GM19468 (cell line): ENCODE data around the gene PCCA.
"Not testable (repeated sequence)": the region's sequence is repeated elsewhere in the genome, so short reads cannot be mapped to it uniquely, and the experiment has no call there.

Experiments
- ATAC-seq: cut with Tn5 transposase; IDR thresholded peaks from one replicate; pipeline ENCODE4 v1.9.1; 2021; ENCODE audit warnings: mild to moderate bottlenecking, moderate library complexity, moderate number of reproducible peaks; ENCODE audit not compliant: unreplicated experiment; ENCODE audit errors: extremely low read depth

The PCCA gene

GRCh38 chr13:100545684-100546061 lies 456.8 kb downstream of the PCCA start:
- ATAC-seq, result no peak

DNA sequence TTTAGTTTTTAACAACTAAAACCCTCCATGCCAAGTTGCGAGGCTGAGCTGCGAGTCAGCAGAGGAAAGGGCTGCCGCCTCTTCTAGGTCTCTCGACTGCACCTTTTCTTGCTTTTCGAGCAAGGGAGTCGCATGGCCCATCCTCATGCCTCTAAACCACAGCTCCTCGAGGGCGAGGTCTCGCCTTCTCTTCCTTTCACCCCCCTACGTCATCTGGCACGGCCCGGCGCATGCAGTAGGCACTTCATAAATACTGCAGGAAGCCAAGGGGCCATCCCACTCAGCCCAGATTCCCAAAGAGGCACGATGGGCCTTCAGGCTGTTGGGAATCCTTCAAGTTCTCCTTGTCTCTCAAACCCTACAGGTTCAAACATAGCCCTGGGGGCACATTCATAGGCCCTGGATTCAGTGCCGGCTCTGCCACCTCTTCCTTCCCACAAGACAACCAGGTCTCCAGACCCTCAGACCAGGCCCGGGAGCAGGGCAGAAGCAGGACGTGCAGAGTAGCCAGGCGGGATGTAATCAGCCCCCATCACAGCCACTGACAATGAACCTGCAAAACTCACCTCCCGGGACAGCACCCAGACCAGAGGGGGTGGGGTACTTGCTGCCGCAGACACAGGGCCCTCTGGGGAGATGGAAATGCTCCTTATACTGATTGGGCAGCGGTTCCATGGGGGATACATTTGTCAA lies 458.0 kb downstream of the PCCA start:
- ATAC-seq, result no peak

DNA sequence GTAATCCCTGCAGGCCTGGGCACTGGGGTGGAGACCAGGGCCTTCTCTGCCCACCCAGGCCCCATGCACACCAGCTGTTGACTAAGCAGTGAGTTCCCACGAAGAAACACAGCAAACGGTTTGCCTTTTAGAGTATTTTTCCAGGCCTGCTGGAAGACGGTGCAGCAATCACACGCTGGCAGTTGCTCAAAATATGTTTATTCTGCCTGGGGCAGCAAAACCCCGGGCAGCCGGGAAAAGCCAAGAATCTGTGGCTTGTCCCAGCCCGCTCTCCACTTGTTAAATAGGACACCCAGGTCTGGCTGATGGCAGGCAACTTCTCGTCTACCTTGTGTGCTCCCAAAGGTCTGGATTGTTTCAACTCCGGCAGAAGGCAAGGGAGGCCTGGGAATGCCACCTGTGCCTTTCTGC lies 458.9 kb downstream of the PCCA start:
- ATAC-seq, result no peak

DNA sequence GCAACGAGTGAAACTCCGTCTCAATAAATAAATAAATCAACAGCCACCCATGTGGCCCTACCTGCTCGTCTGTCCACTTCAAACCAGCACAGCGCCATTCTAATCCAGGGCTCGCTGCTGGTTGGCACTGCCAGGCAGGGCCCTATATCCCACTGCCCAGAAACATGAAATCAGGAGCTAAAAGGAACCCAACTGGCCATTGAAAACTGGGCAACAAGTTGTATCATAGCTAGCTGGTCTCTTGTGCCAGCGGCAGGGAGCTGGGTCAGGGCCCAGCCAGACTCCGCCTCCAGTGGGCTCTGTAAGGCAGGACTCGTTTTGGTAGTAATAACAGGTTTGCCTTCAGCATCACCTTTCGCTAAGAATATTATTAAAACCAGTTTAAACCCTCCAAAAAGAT lies 460.4 kb downstream of the PCCA start:
- ATAC-seq, result no peak

DNA sequence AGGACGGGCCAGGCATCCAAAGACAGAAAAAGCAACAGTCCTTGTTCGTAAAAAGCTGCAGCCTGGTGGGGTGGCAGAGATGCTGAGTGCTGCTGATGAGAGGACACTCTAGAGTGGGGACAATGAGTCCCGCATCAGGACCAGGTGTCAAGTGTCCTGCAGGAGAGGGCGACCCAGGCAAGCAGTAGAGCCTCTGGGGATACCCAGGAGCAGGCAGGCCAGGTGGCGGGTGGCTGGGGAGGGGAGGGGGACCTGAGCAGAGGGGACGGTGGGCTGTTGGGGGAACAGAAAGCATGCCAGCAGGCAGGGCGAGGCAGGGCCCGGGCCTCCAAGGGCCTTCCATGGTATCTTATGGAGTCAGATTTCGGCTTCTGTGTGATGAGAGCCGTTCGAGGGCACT lies 463.9 kb downstream of the PCCA start:
- no peak for ATAC-seq

DNA sequence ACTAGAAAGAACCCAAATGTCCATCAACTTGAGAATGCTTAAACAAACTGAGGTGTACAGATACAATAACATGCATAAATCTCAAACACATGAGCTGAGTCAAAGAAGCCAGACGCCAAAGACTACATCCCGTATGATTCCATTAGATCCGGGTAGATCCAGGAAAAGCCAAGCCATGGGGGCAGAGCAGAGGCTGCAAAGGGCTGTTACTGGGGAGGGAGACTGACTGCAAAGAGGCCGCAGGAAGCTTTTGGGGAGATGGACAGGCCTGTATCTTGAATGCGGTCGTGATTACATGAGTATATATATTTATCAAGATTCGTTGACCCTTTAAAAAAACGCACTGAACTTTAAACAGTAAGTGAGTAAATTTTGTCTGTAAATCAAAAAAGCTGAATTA lies 471.0 kb downstream of the PCCA start:
- no peak for ATAC-seq

DNA sequence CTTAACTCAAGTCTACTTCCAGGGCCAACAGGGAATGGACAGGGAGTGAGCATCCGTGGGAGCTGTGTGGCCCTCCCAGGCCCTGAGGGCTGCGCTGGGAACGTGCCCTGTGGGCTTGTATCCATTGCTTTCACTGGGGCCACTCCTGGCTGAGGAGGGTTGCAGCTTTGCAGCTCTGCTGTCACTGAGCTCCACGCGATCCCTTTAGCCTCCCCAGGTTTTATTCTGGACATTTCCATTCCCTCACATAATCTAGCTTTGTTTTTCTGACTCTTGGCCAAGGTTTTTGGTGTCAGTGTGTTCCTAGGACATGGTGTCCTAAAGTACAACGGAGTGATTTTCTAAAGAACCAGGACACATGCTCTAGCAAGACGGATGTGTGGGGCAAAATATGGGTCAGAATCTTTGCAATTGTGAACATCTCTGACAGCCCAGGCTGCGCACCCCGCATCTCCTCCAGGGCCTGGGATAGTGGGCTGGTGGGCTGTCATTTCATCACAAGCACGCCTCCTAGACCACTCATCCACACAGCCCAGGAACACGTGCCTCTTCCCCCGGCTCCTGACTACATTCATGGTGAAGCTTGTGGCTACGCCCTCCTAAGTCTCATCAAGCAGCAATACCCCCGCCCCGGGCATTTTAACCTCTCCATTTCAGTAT lies 471.7 kb downstream of the PCCA start:
- no peak for ATAC-seq

- no peak for ATAC-seq
These were observed 472.2 kb downstream of the PCCA start for GRCh38 chr13:100561158-100561499.

DNA sequence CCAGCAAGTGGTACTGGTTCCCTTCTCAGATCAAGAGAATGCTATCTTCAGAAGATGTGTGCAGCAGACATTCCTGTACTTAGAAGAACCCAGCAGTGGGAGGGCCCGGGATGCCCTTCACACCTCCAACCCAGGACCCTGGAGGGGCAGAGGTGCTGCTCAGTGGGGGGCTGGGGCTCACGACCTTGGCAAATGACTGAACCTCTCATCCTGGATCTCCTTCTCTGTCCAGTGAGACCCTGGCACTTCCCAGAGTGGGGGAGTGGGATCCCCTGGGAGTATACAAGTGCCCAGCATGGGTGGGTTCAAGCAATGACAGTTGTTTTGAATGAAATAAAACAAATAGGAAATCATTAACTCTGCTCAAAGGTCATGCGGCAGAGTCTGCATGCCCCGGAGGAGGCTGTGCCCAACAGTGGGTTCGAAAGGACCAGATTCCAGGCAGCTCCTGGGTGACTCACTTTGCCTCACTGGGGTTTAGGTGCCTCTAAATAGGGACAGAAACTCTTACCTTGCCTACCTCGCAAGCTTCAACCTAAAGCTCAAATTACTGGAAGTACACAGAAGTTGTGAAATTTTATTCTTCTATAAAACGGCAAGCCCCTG lies 472.8 kb downstream of the PCCA start:
- no peak for ATAC-seq

- no peak for ATAC-seq
These were observed 474.9 kb downstream of the PCCA start for GRCh38 chr13:100563779-100564178.

- ATAC-seq, result no peak
These were observed 475.7 kb downstream of the PCCA start for GRCh38 chr13:100564444-100565223.

DNA sequence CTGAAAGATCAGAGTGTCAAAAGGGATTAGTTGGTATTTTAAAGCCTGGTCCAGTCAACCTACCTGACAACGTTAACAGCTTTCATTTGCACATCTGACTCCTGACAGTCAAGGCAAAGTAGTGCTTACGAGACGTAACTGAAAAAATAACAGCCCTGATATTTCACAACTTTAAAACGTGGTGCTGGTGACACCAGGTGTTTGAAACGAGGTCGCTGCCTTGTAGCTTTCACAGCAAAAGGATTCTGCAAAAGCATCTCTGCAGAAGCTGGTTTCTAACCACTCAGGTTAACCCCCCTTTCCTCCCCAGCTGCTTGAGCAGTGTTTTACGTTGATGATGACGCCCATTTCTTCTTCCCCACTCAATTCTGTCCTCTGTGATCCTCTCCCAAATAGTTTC lies 476.4 kb downstream of the PCCA start:
- no peak for ATAC-seq

DNA sequence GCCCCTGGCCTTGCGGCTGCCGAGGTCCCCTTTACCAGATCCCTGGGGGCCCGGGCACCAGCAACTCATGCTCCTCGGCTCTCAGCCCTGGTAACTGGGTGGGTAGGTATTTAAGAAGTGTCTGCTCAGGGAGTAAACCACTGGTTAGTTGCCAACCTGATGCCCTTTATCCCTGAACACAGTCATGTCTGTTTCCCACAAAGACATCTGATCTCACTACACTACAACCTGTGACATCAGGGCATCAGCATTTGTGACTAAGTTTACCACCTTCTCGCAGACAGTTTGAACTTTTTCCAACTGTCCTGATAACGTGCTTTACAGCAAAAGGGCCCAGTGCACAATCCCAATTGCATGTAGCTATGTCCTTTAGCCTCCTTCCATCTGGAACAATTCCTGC lies 477.6 kb downstream of the PCCA start:
- ATAC-seq, result no peak

GRCh38 chr13:100573121-100573520 lies 484.2 kb downstream of the PCCA start:
- peak; percentile 82 for ATAC-seq

- ATAC-seq, result not testable (repeated sequence)
These were observed 488.3 kb downstream of the PCCA start for GRCh38 chr13:100577239-100577638.
